ENCODE measurements around the gene SEMA4B.

The SEMA4B gene

DNA sequence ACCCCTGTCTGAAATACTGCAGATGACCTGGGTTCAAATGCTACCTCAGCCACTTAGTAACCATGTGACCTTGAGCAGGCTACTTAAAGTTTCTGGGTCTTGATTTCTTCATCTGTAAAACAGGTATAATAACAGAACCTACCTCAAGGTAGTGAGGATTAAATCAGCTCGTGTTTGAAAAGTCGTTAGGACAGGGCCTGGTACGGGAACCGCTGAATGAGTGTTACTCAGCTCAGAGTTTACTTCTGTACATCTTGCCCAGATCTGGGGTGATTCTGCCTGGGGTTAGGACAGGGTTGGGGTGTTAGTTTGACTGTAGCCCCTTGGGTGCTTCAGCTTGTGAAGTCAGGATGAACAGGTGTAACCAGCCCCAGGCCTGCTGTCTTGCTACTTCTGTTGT, 1.8 kb downstream of the SEMA4B start:
- no peak for FAIRE-seq
- no peak for DNase-seq (ENCODE audit: insufficient read length, low spot score)
- TF ChIP-seq SPI1 (IDR thresholded peaks at IDR 0.05; ENCODE audit: low read depth, low read length) (no peak), POLR2AphosphoS5 (IDR thresholded peaks at IDR 0.05; ENCODE audit: low read depth, low read length) (no peak), PAX5 (IDR thresholded peaks at IDR 0.05; ENCODE audit: insufficient read depth, low read length, severe bottlenecking) (no peak), POU2F2 (IDR thresholded peaks at IDR 0.05; ENCODE audit: low read depth, low read length) (no peak), POLR2A (IDR thresholded peaks at IDR 0.05; ENCODE audit: low read depth, low read length) (no peak), TAF1 (IDR thresholded peaks at IDR 0.05; ENCODE audit: low read depth, low read length) (no peak)

DNA sequence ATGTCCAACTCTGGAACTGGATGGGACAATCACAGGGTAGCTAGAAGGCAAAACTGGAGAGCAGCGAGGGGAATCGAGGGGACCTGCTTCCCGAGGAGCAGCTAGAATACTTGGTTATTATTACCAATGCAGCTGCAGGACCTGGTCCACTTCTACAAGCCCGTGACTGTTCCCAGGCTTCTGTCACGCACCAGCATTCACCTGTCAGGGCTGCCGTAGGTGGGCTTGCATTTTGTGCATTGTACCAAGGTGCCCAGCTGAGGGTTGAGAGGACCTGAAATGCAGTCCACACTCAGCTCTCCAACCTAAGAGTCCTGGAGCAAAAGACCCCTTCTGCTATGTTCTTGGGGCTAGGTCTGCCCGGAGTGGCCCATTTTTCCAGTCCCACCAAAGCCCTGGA, 2.3 kb downstream of the SEMA4B start:
- FAIRE-seq = no peak
- DNase-seq (ENCODE audit: insufficient read length, low spot score) = no peak
- TF ChIP-seq SPI1 (IDR thresholded peaks at IDR 0.05; ENCODE audit: low read depth, low read length) (no peak), POLR2AphosphoS5 (IDR thresholded peaks at IDR 0.05; ENCODE audit: low read depth, low read length) (no peak), POU2F2 (IDR thresholded peaks at IDR 0.05; ENCODE audit: low read depth, low read length) (no peak), TAF1 (IDR thresholded peaks at IDR 0.05; ENCODE audit: low read depth, low read length) (no peak), POLR2A (IDR thresholded peaks at IDR 0.05; ENCODE audit: low read depth, low read length) (no peak), PAX5 (IDR thresholded peaks at IDR 0.05; ENCODE audit: insufficient read depth, low read length, severe bottlenecking) (no peak)

DNA sequence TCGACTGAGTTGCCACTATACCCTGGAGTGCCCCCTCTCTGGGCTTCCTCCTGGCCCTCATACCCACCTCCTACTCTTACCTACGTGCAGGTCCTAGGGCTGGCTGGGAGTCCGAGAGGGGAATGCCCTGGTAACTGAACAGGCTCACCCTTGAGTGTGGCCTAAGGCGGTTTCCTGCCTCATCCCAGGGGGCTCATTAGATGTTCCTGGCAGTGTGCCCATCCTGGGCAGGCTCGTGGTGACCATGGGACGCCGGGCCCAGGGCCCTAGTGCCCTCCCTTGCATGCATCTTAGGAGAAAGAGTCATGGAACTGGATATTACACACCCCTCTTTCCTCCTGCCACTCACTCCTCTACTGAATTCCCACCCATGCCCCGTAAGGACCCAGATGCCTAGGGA, 2.8 kb downstream of the SEMA4B start:
- no peak for TF ChIP-seq PAX5 (IDR thresholded peaks at IDR 0.05; ENCODE audit: insufficient read depth, low read length, severe bottlenecking)
- DNase-seq (ENCODE audit: insufficient read length, low spot score) = no peak
- no peak for FAIRE-seq

DNA sequence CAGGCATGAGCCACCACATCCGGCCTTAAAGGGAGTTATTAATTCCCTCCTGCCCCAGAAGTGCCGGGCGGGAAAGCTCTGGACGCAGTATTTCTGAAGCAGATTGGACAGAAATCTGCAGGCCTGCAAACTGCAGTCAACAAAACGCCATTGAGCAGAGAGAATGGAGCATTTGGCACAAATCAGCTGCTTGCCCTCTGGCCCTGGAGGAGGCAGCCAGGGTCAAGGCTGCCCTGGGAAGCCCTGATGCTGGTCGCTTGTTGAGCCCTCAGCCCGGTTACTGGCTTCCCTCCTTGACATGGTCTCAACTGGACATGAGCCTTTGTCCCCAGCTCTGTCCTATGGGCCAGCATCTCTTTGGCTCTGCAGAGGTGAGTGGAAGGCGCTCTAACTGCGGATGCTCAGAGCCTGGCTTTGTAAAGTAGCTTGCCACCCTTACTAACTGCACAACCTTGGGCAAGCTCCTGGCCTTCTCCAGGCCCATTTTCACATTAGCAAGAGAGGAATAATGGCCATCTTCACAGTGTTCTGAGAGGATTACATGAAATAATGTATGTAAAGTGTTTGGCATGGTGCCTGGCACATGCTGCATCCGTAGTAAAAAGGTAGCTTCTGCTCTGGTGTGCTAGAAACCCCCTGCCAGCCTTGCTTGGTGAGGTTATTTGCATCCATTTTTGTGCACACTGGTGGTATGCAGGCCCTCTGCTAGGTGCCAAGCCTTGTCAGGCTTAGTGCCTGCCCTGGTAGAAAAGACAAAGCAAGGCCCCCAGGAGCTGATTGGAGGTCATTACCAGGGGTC, 4.1 kb downstream of the SEMA4B start:
- no peak for DNase-seq (ENCODE audit: insufficient read length, low spot score)
- TF ChIP-seq SPI1 (IDR thresholded peaks at IDR 0.05; ENCODE audit: low read depth, low read length) (no peak), POLR2AphosphoS5 (IDR thresholded peaks at IDR 0.05; ENCODE audit: low read depth, low read length) (no peak), TAF1 (IDR thresholded peaks at IDR 0.05; ENCODE audit: low read depth, low read length) (no peak), PAX5 (IDR thresholded peaks at IDR 0.05; ENCODE audit: insufficient read depth, low read length, severe bottlenecking) (no peak), POLR2A (IDR thresholded peaks at IDR 0.05; ENCODE audit: low read depth, low read length) (no peak), POU2F2 (IDR thresholded peaks at IDR 0.05; ENCODE audit: low read depth, low read length) (no peak)
- FAIRE-seq = no peak

DNA sequence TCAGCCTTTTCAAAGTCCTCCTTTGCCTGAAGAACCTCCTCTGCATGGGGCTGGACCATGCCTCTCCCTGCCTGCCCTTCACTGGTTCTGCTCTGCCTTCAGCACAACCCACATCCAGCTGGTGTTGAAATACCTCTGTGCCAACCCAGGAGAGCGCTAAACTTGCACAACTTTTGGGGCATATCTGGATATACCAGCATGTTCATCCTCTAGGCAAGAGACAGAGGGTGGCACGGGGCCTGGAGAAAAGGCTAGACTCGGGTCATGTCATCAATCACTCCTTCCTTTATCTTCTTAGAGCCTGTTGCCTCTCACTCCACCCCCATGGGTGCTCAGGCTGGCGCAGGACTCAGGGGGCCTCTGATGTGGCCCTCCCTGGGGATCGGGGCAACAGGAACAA, 4.8 kb downstream of the SEMA4B start:
- no peak for TF ChIP-seq POLR2AphosphoS5 (IDR thresholded peaks at IDR 0.05; ENCODE audit: low read depth, low read length)
- no peak for TF ChIP-seq POLR2A (IDR thresholded peaks at IDR 0.05; ENCODE audit: low read depth, low read length)
- no peak for TF ChIP-seq POU2F2 (IDR thresholded peaks at IDR 0.05; ENCODE audit: low read depth, low read length)
- TF ChIP-seq SPI1 (IDR thresholded peaks at IDR 0.05; ENCODE audit: low read depth, low read length) = no peak
- TF ChIP-seq TAF1 (IDR thresholded peaks at IDR 0.05; ENCODE audit: low read depth, low read length) = no peak
- no peak for TF ChIP-seq PAX5 (IDR thresholded peaks at IDR 0.05; ENCODE audit: insufficient read depth, low read length, severe bottlenecking)
- FAIRE-seq (no peak), DNase-seq (ENCODE audit: insufficient read length, low spot score) (no peak)

DNA sequence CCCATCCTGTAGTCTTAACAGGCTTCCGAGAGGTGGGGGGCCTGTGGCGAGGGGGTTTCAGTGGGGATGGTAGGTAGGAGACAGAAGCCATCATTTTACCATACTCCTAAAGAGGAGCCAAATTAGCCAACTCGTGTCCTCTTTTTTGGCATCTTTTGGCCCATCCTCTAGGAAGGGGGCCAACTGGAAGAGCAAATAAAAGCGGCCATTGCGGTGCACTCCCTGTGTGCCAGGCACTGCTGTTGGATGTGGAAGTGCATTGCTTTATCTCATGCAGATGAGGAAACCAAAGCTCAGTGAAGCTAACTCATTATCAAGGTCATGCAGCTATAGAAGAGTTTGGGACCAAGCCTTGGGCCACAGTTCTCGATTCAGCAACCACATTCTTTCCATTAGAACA, 6.1 kb downstream of the SEMA4B start:
- no peak for TF ChIP-seq POLR2A (IDR thresholded peaks at IDR 0.05; ENCODE audit: low read depth, low read length)
- no peak for TF ChIP-seq POLR2AphosphoS5 (IDR thresholded peaks at IDR 0.05; ENCODE audit: low read depth, low read length)
- TF ChIP-seq TAF1 (IDR thresholded peaks at IDR 0.05; ENCODE audit: low read depth, low read length) = no peak
- no peak for TF ChIP-seq SPI1 (IDR thresholded peaks at IDR 0.05; ENCODE audit: low read depth, low read length)
- no peak for TF ChIP-seq PAX5 (IDR thresholded peaks at IDR 0.05; ENCODE audit: insufficient read depth, low read length, severe bottlenecking)
- TF ChIP-seq POU2F2 (IDR thresholded peaks at IDR 0.05; ENCODE audit: low read depth, low read length) = no peak
- FAIRE-seq (no peak), DNase-seq (ENCODE audit: insufficient read length, low spot score) (no peak)

DNA sequence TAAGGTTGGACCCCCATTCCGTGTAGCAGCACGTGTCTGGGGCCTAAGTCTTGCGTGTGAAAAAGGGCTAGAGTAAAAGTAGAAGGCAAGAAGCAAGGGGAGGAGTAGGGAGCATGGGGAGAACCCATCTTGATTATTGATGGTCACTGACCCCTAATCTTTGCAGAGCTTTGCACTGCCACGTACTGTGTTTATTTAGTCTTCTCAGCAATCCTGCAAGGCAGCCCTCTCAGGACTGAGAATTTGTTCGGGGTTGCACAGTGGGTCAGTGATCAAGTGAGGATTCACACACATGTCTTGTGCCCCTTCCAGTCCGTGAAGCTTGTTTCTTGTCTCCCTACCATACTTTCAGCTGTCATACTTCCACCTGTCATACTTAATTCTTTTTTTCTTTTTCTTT, 7.2 kb downstream of the SEMA4B start:
- DNase-seq (ENCODE audit: insufficient read length, low spot score) (no peak), FAIRE-seq (no peak)
- TF ChIP-seq POU2F2 (IDR thresholded peaks at IDR 0.05; ENCODE audit: low read depth, low read length) (no peak), SPI1 (IDR thresholded peaks at IDR 0.05; ENCODE audit: low read depth, low read length) (no peak), POLR2AphosphoS5 (IDR thresholded peaks at IDR 0.05; ENCODE audit: low read depth, low read length) (no peak), TAF1 (IDR thresholded peaks at IDR 0.05; ENCODE audit: low read depth, low read length) (no peak), POLR2A (IDR thresholded peaks at IDR 0.05; ENCODE audit: low read depth, low read length) (no peak), PAX5 (IDR thresholded peaks at IDR 0.05; ENCODE audit: insufficient read depth, low read length, severe bottlenecking) (no peak)

DNA sequence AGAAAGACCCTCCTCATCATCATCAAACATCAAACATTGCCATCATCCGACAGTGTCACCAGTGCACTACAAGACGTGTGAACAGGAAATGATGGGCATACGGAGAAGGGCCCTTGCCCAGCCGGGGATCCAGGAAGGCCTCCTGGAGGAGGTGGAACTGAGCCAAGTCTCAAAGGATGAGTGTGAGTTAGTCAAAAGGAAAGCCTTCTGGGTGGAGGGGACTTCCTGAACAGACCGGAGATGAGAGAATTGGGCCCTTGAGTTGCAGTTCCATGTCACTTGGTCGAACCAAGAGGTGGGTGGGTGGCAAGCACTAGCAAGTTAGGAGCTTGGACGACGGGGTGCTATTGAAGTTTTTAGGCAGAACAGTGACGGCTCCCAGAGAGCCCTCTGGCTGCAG, 8.5 kb downstream of the SEMA4B start:
- no peak for DNase-seq (ENCODE audit: insufficient read length, low spot score)
- TF ChIP-seq PAX5 (IDR thresholded peaks at IDR 0.05; ENCODE audit: insufficient read depth, low read length, severe bottlenecking) (no peak), SPI1 (IDR thresholded peaks at IDR 0.05; ENCODE audit: low read depth, low read length) (peak; percentile 40; the same call in 1 of the 2 replicates)
- peak; percentile 57 for FAIRE-seq

DNA sequence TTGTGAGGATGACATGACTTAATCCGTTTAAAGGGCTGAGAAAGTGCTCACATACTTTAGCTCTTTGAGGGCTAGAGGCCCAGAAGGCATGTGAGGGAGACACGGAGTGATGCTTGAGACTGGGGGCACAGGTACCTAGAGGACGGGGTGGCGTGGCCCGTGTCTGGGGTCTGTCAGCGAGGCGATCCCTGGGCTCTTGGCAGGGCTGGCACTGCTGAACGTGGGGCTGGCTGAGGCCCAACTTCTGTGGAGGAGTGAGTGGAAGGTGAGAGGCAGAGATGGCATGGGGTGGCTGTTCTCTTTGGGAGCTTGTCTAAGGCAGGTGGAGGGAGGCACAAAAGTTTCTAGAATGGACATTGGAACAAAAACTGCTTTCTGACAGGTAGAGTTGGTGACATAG, 9.5 kb downstream of the SEMA4B start:
- no peak for DNase-seq (ENCODE audit: insufficient read length, low spot score)
- no peak for TF ChIP-seq POU2F2 (IDR thresholded peaks at IDR 0.05; ENCODE audit: low read depth, low read length)
- no peak for TF ChIP-seq PAX5 (IDR thresholded peaks at IDR 0.05; ENCODE audit: insufficient read depth, low read length, severe bottlenecking)
- TF ChIP-seq SPI1 (IDR thresholded peaks at IDR 0.05; ENCODE audit: low read depth, low read length) = no peak
- TF ChIP-seq TAF1 (IDR thresholded peaks at IDR 0.05; ENCODE audit: low read depth, low read length) = no peak
- TF ChIP-seq POLR2AphosphoS5 (IDR thresholded peaks at IDR 0.05; ENCODE audit: low read depth, low read length) = no peak
- no peak for TF ChIP-seq POLR2A (IDR thresholded peaks at IDR 0.05; ENCODE audit: low read depth, low read length)
- no peak for FAIRE-seq

DNA sequence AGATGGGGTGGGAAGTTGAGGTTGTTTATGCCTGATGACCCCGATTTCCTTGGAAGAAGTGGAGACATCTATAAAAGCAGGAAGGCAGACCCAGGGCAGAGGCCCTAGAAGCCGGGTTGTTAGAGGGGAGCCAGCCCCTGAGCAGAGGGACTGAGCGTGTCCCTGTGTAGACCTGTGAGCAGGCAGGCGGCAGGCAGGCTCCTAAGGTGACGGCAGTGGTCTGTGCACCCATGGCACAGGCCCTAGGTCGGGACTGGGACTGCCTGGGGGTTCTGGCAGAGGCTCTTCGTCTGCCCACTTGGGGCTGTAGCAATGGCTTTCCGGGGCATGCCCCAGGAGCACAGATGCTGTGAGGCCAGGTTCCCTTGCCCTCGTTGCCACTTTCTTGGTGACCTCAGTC, 9.9 kb downstream of the SEMA4B start:
- DNase-seq (ENCODE audit: insufficient read length, low spot score) (no peak), FAIRE-seq (no peak)
- TF ChIP-seq POLR2A (IDR thresholded peaks at IDR 0.05; ENCODE audit: low read depth, low read length) = no peak
